ENCODE results near the gene BTN3A1.
"Not testable (repeated sequence)": the region's sequence is repeated elsewhere in the genome, so short reads cannot be mapped to it uniquely, and the experiment has no call there.

DNA sequence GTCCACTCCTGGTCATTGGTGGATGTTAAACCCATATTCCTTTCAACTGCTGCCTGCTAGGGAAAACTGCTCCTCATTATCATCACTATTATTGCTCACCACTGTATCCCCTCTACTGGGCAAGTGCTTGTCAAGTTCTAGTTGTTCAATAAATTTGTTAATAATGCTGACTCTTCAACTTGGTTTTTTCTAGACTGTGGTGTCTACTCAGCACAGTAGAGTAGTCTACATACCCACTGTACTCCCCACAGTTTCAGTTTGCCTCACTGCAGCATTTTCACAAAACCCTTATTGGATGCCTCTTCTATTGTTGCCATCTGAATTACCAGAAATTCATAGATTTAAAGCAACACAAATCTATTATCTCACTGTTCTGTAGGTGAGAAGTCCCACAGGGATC, 23.9 kb upstream of the BTN3A1 start:
- TF ChIP-seq, protein P1, sequence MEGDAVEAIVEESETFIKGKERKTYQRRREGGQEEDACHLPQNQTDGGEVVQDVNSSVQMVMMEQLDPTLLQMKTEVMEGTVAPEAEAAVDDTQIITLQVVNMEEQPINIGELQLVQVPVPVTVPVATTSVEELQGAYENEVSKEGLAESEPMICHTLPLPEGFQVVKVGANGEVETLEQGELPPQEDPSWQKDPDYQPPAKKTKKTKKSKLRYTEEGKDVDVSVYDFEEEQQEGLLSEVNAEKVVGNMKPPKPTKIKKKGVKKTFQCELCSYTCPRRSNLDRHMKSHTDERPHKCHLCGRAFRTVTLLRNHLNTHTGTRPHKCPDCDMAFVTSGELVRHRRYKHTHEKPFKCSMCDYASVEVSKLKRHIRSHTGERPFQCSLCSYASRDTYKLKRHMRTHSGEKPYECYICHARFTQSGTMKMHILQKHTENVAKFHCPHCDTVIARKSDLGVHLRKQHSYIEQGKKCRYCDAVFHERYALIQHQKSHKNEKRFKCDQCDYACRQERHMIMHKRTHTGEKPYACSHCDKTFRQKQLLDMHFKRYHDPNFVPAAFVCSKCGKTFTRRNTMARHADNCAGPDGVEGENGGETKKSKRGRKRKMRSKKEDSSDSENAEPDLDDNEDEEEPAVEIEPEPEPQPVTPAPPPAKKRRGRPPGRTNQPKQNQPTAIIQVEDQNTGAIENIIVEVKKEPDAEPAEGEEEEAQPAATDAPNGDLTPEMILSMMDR (IDR thresholded peaks at IDR 0.05), result not testable (repeated sequence)
- not testable (repeated sequence) for TF ChIP-seq EP300 (IDR thresholded peaks at IDR 0.05); POLR2A (IDR thresholded peaks at IDR 0.05; ENCODE audit: low read depth)

All from esophagus muscularis mucosa (tissue), 4 donors.